Heart left ventricle (tissue), 13 donors: Measurements from ENCODE around the gene CISH.

Experiments used
- POLR2A ChIP-seq, 2 donors: fragments of 450-650 bp; IDR thresholded peaks; one replicate each; pipeline ENCODE4 v1.6.1; 2017; ENCODE audit warnings: antibody characterized with exemption in 2 of 2, mild to moderate bottlenecking in 2 of 2, moderate library complexity in 2 of 2
- TF ChIP-seq, protein P1 (sequence below), 12 donors: fragments of 200-600 bp; sonication (generic) in 4 of 12; IDR thresholded peaks; one replicate each; pipeline versions ENCODE4 v1.5.0 to v1.8.0; 2018 to 2022; ENCODE audit warnings: antibody characterized with exemption in 12 of 12, mild to moderate bottlenecking in 5 of 12
- donor health status: ischemic (EF 13 %, LVEDD 7.1; RV severe dilation, severe dysfunction).
- donor health status: DM: no; HTN: yes; CAD: no.
- donor health status: DM: no; HTN: no; CAD: no.
- donor health status: ischemic (EF 25% LVEDD 6.9; RV normal size, moderate dysfunction).
- donor health status: ischemic (EF 25% LVEDD 5.7; RV mildly dilated, moderate dysfunction).
- donor health status: ischemic (EF 35%, LVEDD 5.7; RV mildly dilated, moderate dysfunction).
- donor health status: nonischemic (EF 11% LVEDD 7.7; RV severe dilation, severe dysfunction).
- donor health status: DM: yes; HTN: yes; CAD: no.
- donor health status: PGD.
- donor health status: ischemic (EF 29% LVEDD 5.4; RV normal size, mild dysfunction).
- donor health status: nonischemic (EF 23%, LVEDD 6.1; RV moderate dilation, normal function).

DNA sequence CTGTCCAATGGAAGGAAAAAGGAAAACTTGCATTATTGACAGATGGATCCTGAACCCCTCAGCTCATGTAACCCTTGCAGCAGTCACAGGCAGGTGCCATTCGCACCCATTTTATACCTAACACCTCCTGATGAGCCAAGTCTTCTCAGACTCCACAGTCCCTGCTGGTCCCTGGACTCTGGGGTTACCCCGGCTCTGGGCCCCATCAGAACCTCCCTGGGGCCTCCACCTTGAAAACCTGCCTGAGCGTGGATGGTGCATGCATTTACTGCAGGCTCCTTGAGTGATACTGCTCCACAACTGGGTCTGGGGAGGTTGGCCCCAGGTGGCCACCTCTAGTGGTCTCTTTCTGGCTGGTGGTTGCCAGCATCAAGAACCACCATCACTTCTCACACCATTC lies 47.3 kb upstream of the CISH start:
- TF ChIP-seq, protein P1, sequence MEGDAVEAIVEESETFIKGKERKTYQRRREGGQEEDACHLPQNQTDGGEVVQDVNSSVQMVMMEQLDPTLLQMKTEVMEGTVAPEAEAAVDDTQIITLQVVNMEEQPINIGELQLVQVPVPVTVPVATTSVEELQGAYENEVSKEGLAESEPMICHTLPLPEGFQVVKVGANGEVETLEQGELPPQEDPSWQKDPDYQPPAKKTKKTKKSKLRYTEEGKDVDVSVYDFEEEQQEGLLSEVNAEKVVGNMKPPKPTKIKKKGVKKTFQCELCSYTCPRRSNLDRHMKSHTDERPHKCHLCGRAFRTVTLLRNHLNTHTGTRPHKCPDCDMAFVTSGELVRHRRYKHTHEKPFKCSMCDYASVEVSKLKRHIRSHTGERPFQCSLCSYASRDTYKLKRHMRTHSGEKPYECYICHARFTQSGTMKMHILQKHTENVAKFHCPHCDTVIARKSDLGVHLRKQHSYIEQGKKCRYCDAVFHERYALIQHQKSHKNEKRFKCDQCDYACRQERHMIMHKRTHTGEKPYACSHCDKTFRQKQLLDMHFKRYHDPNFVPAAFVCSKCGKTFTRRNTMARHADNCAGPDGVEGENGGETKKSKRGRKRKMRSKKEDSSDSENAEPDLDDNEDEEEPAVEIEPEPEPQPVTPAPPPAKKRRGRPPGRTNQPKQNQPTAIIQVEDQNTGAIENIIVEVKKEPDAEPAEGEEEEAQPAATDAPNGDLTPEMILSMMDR (IDR thresholded peaks at IDR 0.05) = no peak
- TF ChIP-seq POLR2A (IDR thresholded peaks at IDR 0.05) = no peak
